ENCODE measurements around the gene DNAH14. TPM values are rescaled to one million over a fixed set of nuclear protein-coding genes. Genes with fewer than 3 reads are reported as not detected.

DNAH14 gene
- total and polyA plus RNA-seq, 2 experiments from 2014 or later = 55.3 to 80.2 TPM

- H3K4me3 ChIP-seq = no peak overlapping the region
- H3K27ac ChIP-seq (ENCODE audit: low read depth) = no peak overlapping the region
- no peak overlapping the region for H3K4me2 ChIP-seq
- H3F3A ChIP-seq (replicated peaks; ENCODE audit: low read depth) = no peaks in the 10 kb centered on the region
- H4K20me1 ChIP-seq (replicated peaks; ENCODE audit: insufficient read depth) = no peaks in the 10 kb centered on the region
- Mint-ChIP-seq H3K27me3 (ENCODE audit: insufficient read depth, low read depth, poor library complexity) (no peaks in the 10 kb centered on the region), H3K4me3 (no peak overlapping the region), H3K36me3 (ENCODE audit: low read depth) (peaks cover 28% of the 10 kb centered on the region), H3K4me1 (no peaks in the 10 kb centered on the region), H3K27ac (no peak overlapping the region), H3K9me3 (peaks cover 28% of the 10 kb centered on the region)
- DNase-seq (ENCODE audit: low spot score) (no peak), ATAC-seq (no peak)
- H3K79me2 ChIP-seq (replicated peaks; ENCODE audit: insufficient read depth) = no peaks in the 10 kb centered on the region
- H3K9me2 ChIP-seq (ENCODE audit: insufficient read depth) = no peaks in the 10 kb centered on the region; the same call in 1 of the 2 replicates
- TF ChIP-seq CTCF (conservative IDR thresholded peaks at IDR 0.05; ENCODE audit: low read depth in 2 of 2) (no peak), JUNB (IDR thresholded peaks at IDR 0.05; ENCODE audit: unreplicated experiment) (no peak), EZH2 (IDR thresholded peaks at IDR 0.05; ENCODE audit: low read depth, unreplicated experiment) (no peak), ZNF331 (CRISPR knock-in tag; IDR thresholded peaks at IDR 0.05; ENCODE audit: low read depth) (no peak), REST (IDR thresholded peaks at IDR 0.05; ENCODE audit: unreplicated experiment) (no peak), CREB1 (CRISPR knock-in tag; IDR thresholded peaks at IDR 0.05; ENCODE audit: low read depth) (no peak), ZNF462 (CRISPR knock-in tag; IDR thresholded peaks at IDR 0.05) (no peak), POLR2AphosphoS5 (IDR thresholded peaks at IDR 0.05; ENCODE audit: low read depth) (no peak)
- no peaks in the 10 kb centered on the region for H3K4me1 ChIP-seq (ENCODE audit: insufficient read depth)
- H2AFZ ChIP-seq = no peak overlapping the region
- no peaks in the 10 kb centered on the region for H3K27me3 ChIP-seq (ENCODE audit: insufficient read depth)
- no peaks in the 10 kb centered on the region for H3K36me3 ChIP-seq (ENCODE audit: insufficient read depth)
These were observed 134.2 kb downstream of the DNAH14 start for GRCh38 chr1:225063722-225064121.

All from GM23338 (cell line).